WTC11 (cell line): Measurements from ENCODE around the gene CYTH3.

Experiments
- CREB1 ChIP-seq: sonication (generic); formaldehyde crosslinking; IDR thresholded peaks from 2 replicates; pipeline ENCODE4 v1.8.0; 2023; ENCODE audit warnings: mild to moderate bottlenecking, missing genetic modification reagents
- CTCF ChIP-seq: fragments of 200-600 bp; IDR thresholded peaks from 2 replicates; pipeline ENCODE4 v1.8.0; 2022; ENCODE audit warnings: antibody characterized with exemption
- HMGA2 ChIP-seq: fragments of 250-450 bp; sonication (Bioruptor Pico); IDR thresholded peaks from 2 replicates; pipeline ENCODE4 v1.4.0; 2021; ENCODE audit warnings: mild to moderate bottlenecking, moderate library complexity
- IRF1 ChIP-seq: sonication (generic); formaldehyde crosslinking; IDR thresholded peaks from 2 replicates; pipeline ENCODE4 v1.8.0; 2023; ENCODE audit warnings: missing genetic modification reagents
- MAX ChIP-seq: sonication (generic); formaldehyde crosslinking; IDR thresholded peaks from 2 replicates; pipeline ENCODE4 v1.8.0; 2022; ENCODE audit warnings: mild to moderate bottlenecking, missing genetic modification reagents

GRCh38 chr7:6238309-6238925 is 34.0 kb downstream of the CYTH3 start:
- TF ChIP-seq CTCF (no peak), CREB1 (CRISPR knock-in tag) (no peak), HMGA2 (CRISPR knock-in tag) (no peak), IRF1 (no peak), MAX (CRISPR knock-in tag) (no peak)
